Bronchial epithelial cell (primary cell): ENCODE results near the gene IRF7. TPM values are rescaled to one million over a fixed set of nuclear protein-coding genes. Genes with fewer than 3 reads are reported as not detected.
A peak's percentile ranks its signal among the peaks of the same experiment; 100 is the strongest.

Source experiments
- DNase-seq: peaks from one replicate; pipeline ENCODE4 v3.0.0-alpha.2; 2010; ENCODE audit warnings: low read depth
- FAIRE-seq: peaks from 2 replicates; lab custom pipeline; 2011; peaks lifted over from hg19 to GRCh38; lab: Jason Lieb, UNC
- H3K27me3 ChIP-seq: 2 replicates; pipeline ENCODE4 v1.5.1; 2011; ENCODE audit warnings: low read length; ENCODE audit not compliant: control insufficient read depth, insufficient read depth
- H3K36me3 ChIP-seq: 2 replicates; pipeline ENCODE4 v1.5.1; 2011; ENCODE audit warnings: low read length; ENCODE audit not compliant: control insufficient read depth, insufficient read depth
- H3K4me3 ChIP-seq: 2 replicates; pipeline ENCODE4 v1.5.1; 2011; ENCODE audit warnings: mild to moderate bottlenecking, low read depth, low read length, control low read depth
- total RNA-seq: library from RNA; depleted of rRNA; stranded (reverse); fragments of >200 nt; gene quantifications from 2 replicates; pipeline ENCODE4 v1.2.1, GENCODE V29; 2014
- TF ChIP-seq, protein P1 (sequence below): IDR thresholded peaks from 2 replicates; pipeline ENCODE4 v1.5.1; 2011; ENCODE audit warnings: mild to moderate bottlenecking, moderate library complexity, low read length, control low read depth, inconsistent platforms; ENCODE audit not compliant: insufficient read depth, severe bottlenecking

The IRF7 gene
- total RNA-seq, 1 donor from 2014 or later = 15.3 TPM

DNA sequence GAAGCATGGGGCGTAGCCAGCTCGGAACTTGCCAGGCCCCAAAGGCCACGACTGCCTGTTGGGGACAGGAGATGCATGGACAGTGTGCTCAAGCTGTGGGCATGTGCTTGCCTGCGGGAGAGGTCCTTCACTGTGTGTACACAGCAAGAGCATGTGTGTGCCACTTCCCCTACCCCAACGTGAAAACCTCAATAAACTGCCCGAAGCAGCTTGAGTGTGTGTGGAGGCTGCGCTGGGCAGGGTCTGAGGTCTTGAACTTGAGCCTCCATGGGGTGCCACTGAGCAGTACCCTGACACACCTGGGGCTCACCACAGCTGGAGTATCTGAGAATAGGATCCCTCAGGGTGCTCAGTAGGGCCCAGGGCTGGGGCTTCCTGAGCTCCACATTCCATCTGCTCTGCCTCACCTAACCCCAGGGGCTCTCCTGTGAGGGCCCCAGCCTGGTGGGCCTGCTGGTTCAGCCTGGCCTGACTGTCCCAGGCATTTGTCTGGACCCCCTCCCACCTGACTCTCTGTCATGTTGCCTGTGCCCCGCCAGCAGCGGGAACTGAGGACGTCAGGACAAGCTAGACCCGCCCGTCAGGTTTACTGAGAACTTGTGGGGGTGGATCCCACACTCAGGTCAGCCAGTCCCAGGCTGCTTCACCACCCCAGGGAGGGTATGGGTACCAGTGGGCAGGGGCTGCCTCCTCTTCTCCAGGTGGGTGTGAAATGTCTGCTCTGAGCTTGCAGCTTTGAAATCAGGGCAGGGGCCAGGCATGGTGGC is 51.8 kb downstream of the IRF7 start:
- DNase-seq (peak; percentile 56), FAIRE-seq (no peak)
- Histone ChIP-seq H3K27me3 (no peaks in the 10 kb centered on the region), H3K36me3 (peaks cover 26% of the 10 kb centered on the region), H3K4me3 (no peak overlapping the region)
- TF ChIP-seq, protein P1, sequence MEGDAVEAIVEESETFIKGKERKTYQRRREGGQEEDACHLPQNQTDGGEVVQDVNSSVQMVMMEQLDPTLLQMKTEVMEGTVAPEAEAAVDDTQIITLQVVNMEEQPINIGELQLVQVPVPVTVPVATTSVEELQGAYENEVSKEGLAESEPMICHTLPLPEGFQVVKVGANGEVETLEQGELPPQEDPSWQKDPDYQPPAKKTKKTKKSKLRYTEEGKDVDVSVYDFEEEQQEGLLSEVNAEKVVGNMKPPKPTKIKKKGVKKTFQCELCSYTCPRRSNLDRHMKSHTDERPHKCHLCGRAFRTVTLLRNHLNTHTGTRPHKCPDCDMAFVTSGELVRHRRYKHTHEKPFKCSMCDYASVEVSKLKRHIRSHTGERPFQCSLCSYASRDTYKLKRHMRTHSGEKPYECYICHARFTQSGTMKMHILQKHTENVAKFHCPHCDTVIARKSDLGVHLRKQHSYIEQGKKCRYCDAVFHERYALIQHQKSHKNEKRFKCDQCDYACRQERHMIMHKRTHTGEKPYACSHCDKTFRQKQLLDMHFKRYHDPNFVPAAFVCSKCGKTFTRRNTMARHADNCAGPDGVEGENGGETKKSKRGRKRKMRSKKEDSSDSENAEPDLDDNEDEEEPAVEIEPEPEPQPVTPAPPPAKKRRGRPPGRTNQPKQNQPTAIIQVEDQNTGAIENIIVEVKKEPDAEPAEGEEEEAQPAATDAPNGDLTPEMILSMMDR = no peak

DNA sequence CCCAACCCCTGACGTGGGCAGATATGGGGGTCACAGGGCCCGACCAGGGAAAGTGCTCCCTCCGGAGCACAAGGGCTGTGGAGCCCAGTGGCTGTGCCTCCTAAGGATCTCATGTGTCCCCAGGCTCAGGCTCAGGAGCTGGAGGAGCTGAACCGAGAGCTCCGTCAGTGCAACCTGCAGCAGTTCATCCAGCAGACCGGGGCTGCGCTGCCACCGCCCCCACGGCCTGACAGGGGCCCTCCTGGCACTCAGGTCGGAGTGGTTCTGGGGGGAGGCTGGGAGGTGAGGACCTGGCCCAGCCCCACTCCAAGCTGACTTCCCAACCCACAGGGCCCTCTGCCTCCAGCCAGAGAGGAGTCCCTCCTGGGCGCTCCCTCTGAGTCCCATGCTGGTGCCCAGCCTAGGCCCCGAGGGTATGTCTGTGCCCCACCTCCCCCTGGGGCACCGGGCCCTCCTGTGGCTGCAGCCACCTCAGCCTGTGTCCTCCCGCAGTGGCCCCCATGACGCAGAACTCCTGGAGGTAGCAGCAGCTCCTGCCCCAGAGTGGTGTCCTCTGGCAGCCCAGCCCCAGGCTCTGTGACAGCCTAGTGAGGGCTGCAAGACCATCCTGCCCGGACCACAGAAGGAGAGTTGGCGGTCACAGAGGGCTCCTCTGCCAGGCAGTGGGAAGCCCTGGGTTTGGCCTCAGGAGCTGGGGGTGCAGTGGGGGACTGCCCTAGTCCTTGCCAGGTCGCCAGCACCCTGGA is 52.5 kb downstream of the IRF7 start:
- TF ChIP-seq, protein P1 = no peak
- H3K36me3 ChIP-seq = peaks cover 26% of the 10 kb centered on the region
- no peak overlapping the region for H3K4me3 ChIP-seq
- DNase-seq (no peak), FAIRE-seq (no peak)
- H3K27me3 ChIP-seq = no peaks in the 10 kb centered on the region

Other genes with a start within 250 kb of the IRF7 start
- 10.8 and 11.4 TPM in 2 replicates for gene B4GALNT4, start 246.5 kb downstream of the IRF7 start, total RNA-seq
- 231 and 328 TPM in 2 replicates for gene PKP3, start 221.7 kb downstream of the IRF7 start, total RNA-seq
- gene SIGIRR, start 201.0 kb downstream of the IRF7 start, total RNA-seq = 15.9 and 24.7 TPM in 2 replicates
- gene ANO9, start 173.9 kb downstream of the IRF7 start, total RNA-seq = 7.4 and 9.2 TPM in 2 replicates
- 26.3 and 29.4 TPM in 2 replicates for gene PTDSS2, start 165.7 kb downstream of the IRF7 start, total RNA-seq
- gene RNH1, start 108.7 kb downstream of the IRF7 start, total RNA-seq = 361 and 427 TPM in 2 replicates
- 150 and 199 TPM in 2 replicates for gene HRAS, start 80.4 kb downstream of the IRF7 start, total RNA-seq
- 0.26 and 0.38 TPM in 2 replicates for gene LRRC56, start 78.4 kb downstream of the IRF7 start, total RNA-seq
- 0.90 and 1.1 TPM in 2 replicates for gene LMNTD2, start 55.2 kb downstream of the IRF7 start, total RNA-seq
- gene RASSF7, start 55.0 kb downstream of the IRF7 start, total RNA-seq = 44.4 and 45.5 TPM in 2 replicates
- gene PHRF1, start 39.5 kb downstream of the IRF7 start, total RNA-seq = 21.1 and 26.1 TPM in 2 replicates
- gene CDHR5, start 9.0 kb upstream of the IRF7 start, total RNA-seq = not detected in 2 replicates
- gene SCT, start 11.2 kb upstream of the IRF7 start, total RNA-seq = not detected in 2 replicates
- gene DRD4, start 21.3 kb upstream of the IRF7 start, total RNA-seq = 0.13 TPM in 1 of 2 replicates, not detected in the other
- 23.4 and 26.9 TPM in 2 replicates for gene DEAF1, start 79.3 kb upstream of the IRF7 start, total RNA-seq
- 9.0 and 28.8 TPM in 2 replicates for gene TMEM80, start 79.9 kb upstream of the IRF7 start, total RNA-seq
- gene EPS8L2, start 90.3 kb upstream of the IRF7 start, total RNA-seq = 105 and 169 TPM in 2 replicates
- gene TALDO1, start 131.5 kb upstream of the IRF7 start, total RNA-seq = 251 and 253 TPM in 2 replicates
- gene GATD1, start 161.5 kb upstream of the IRF7 start, total RNA-seq = 17.9 and 18.7 TPM in 2 replicates
- not detected in 2 replicates for gene CEND1, start 174.1 kb upstream of the IRF7 start, total RNA-seq
- gene SLC25A22, start 182.3 kb upstream of the IRF7 start, total RNA-seq = 4.4 and 5.3 TPM in 2 replicates
- 4.4 and 5.0 TPM in 2 replicates for gene PIDD1, start 189.3 kb upstream of the IRF7 start, total RNA-seq
- 211 and 353 TPM in 2 replicates for gene RPLP2, start 194.0 kb upstream of the IRF7 start, total RNA-seq
- gene PNPLA2, start 203.0 kb upstream of the IRF7 start, total RNA-seq = 9.0 and 15.6 TPM in 2 replicates
- 0.51 and 0.53 TPM in 2 replicates for gene CRACR2B, start 212.0 kb upstream of the IRF7 start, total RNA-seq
- gene CD151, start 217.0 kb upstream of the IRF7 start, total RNA-seq = 321 and 324 TPM in 2 replicates
- 8.7 and 51.6 TPM in 2 replicates for gene POLR2L, start 226.6 kb upstream of the IRF7 start, total RNA-seq
- 50.8 and 71.6 TPM in 2 replicates for gene TSPAN4, start 226.9 kb upstream of the IRF7 start, total RNA-seq